GM19099 (cell line): Measurements from ENCODE around the gene PTCH1.

Experiments
- POLR2A ChIP-seq: IDR thresholded peaks from 3 replicates; pipeline ENCODE4 v1.6.1; 2011; ENCODE audit warnings: low read depth; ENCODE audit not compliant: insufficient read length; ENCODE audit errors: extremely low read depth

The PTCH1 gene

DNA sequence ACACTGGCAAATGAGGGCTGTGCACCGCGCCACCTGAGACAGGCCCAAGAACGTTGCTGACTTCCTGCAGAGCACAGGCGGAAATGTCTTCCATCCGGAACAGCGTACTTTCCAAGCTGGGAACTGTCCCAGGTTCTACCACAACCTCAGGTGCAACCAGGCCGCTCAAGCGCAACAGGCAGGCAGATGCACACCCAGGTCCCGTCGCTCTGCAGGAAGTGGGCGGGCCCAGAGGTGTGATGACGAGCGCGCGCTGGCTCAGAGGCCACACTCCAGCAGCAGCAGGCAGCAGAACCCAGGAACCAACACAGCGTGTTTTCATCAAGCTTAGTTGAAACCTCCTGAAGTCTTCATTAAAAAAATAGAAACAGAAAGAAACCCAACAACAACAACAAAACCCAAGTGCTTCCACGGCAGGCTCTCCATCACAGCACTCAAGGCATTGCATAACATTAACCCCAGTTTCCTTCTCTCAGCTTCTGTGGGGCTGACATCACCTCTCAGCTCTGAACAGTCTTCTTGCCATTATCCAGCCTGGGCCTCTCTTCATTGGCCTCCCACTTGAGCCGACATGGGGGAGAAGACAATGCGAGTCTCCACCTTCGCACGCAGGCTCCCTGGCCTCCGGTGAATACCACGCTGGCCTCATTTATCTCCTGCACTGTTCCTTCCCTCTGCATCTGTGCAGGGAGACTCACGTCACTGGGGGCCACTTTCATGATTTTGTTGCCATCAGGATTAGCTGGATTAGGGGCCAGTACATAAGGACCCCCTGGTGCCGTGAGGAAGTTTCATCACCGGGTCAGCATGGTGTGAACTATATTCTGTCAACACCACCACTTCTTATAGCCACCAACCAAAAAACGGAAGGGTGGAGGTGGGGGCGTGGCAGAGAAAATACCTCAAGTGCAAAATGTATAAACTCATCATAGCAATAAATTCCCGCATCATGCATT lies 22.1 kb downstream of the PTCH1 start:
- no peak for TF ChIP-seq POLR2A

DNA sequence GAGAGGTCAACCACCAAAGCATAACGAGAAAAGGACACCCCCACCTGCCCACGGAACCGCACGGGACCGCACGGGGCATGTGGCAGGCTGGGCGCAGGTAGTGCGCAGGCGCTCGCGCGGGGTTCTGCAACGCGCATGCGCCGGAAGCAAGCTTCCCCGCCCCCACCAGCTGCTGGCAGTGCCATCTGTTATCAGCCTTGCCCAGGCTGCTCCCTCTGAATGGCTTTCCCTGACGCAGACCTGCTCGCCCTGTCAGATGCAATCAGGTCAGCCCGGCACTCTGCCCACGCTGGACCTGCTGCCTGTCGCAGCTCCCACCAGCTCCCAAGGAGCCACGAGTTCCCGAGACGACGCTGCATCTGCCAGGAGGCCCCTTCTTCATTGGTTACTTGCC lies 22.8 kb downstream of the PTCH1 start:
- no peak for TF ChIP-seq POLR2A

DNA sequence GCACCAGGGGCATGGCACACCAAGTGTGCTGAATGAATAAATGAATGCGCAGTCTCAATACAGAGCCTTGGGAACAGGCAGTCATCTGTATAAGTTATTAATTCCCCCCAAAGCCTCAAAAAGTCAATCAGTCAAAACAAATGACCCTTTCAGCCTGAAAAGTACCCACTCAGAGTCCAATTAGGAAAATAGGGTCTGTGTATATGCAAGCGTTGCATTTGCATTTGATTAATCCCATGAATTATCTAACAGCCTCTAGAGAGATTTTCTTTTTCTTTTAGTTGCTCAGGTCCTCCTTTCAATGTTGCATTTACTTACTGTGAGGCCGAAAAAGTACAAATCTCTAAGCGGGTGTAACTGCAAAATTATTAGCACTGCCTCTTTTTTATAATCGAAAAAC lies 23.4 kb downstream of the PTCH1 start:
- no peak for TF ChIP-seq POLR2A

DNA sequence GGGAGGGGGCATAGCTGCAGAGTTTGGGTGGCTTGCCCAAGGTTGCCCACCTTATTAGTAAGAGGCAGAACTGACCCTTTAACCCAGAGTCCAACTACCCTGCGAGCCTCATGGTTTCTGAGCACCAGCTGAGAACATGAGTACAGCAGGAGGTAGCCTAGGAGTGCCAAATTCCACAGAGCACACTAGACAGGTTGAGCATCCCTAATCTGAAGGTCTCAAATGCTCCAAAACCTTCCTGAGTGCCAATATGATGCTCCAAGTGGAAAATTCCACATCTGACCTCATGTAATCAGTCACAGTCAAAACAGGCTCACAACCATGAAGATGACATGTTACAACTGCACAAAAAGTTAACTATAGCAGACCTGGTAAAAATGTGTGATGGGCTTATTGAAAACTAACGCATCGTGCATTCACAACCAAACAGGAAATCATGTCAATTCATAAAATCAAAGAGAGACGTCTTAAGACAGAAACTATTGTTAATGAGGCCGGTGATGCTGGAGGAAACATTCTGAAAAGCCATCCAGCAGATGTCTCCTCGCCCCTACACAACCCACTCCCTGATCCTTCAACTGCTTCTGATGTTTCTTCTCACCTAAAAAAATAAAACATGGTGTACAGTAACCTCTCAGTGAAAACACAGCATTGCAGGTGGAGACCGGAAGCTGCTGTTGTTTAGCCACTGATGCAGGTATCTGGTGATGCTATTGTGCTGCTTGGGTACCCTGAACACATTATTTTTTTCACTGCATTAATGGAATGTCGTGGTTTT lies 25.0 kb downstream of the PTCH1 start:
- no peak for TF ChIP-seq POLR2A

DNA sequence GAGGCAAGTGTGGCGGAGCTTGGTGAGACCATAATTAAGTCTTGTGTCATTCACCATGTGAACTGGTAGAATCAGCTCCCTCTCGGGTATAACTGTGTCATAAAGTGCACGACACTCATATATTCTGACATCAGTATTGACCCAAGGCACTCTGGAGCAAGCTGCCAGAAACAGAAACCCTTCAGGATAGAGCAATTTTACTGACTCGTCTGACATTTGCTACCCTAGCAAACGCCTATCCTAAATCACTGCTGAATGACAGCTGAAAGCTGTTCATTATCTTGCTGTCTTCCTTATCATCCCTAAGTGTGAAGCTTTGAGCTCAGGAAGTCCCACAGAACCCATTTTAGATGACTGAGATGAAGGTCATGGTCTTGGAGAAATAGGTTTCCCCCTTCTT lies 27.8 kb downstream of the PTCH1 start:
- TF ChIP-seq POLR2A = no peak

DNA sequence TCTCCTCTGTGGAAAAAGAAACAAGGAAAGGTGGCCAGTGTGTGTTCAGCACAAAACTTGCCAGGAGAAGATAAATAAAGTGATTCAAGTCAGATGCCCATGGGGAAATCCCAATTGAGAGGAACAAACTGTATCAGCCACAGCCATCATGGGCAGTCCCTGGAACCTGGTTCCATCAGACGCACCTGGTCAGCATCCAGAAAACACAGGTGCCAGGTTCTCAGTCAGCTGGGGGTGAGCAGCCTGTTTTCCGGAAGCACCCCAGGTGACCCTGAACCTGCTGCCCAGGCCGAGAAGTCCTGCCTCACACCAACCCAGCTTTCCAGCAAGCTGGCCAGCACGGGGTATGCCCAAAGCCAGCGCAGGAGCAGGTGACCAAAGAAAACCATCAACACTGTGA lies 30.5 kb downstream of the PTCH1 start:
- TF ChIP-seq POLR2A = no peak

DNA sequence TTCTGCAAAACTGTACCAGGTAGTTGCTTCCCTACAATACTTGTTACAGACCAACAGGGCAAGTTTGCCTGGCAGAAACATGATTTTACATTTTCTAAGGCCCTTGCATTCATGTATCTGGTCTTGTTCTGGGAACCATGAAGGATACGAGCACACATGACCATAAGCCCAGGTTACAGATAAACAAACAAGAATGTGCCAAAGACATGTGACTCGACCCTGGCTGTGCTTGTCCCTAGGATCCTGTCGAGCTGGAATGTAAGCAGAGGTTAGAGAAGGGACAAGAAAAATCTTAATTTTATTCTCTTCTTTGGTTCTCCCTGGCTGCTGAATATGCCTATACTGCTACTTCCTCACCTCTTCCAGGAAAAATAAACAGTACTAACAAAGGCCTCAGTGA lies 32.5 kb downstream of the PTCH1 start:
- TF ChIP-seq POLR2A = no peak

DNA sequence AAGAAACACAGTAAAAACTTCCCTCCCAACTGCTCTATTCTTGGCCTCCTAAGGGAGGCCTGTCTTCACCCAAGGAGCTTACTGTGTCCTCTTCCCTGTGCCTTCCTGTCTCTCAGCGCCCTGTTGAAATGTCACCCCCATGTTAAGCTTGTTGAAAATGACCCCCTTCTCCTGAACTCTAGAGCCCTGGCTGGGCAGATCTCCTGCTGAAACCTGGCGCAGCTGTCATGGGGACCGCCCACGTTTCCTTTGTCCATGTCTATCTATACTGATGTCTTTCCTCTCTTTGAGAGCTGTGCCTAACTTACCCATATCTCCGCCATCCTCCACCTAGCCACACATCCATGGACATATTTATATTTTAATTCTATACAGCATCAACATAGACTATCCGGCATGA lies 33.3 kb downstream of the PTCH1 start:
- TF ChIP-seq POLR2A = no peak

DNA sequence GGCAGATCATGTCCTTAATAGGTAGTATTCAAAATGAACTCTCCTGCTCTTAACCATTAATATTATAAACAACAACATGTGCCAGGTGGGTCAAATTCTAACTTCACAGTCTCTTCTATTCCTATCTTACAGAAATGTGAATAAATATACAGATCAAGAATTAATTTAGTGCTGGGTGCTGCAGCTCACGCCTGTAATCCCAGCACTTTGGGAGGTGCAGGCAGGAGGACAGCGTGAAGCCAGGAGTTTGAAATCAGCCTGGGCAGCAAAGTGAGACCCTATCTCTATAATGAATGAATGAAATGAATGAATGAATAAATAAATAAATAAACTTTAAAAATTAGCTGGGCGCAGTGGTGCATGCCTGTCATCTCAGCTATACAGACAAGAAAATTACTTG lies 34.1 kb downstream of the PTCH1 start:
- no peak for TF ChIP-seq POLR2A

DNA sequence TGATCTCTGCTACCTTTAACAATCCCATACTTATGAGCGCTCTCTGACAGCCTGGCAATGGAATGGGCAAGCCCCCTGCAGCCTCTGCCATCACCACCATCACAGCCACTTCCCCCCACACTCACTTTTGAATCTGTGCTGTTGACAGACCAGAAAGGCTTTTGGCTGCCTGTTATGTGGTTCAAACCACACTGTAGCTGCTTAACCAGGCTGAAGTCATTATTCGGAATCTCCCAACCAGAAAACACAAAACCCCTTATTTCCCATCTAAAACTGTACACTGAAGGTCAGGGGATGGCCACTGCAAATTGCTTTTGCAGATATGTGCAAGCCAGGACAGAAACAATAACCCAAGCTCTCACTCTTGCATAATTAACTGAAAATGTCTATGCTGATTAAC lies 35.8 kb downstream of the PTCH1 start:
- no peak for TF ChIP-seq POLR2A

DNA sequence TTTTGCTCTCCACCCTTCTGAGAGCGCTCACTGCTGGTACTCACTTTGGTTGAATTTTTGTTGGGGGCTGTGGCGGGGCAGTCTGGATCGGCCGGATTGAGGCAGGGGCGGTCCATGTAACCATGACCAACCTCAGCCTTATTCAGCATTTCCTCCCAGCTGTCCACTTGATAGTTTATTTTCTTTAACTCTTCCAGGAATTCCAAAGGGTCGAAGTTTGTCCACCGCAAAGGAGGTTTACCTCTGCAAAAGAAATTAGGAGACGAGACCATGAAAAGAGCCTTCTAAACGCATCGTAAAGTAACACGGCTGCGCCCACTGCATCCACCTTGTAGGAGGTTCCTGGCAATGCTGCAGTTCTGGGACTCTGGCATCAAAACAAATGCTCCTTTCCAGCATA lies 36.4 kb downstream of the PTCH1 start:
- TF ChIP-seq POLR2A = no peak

DNA sequence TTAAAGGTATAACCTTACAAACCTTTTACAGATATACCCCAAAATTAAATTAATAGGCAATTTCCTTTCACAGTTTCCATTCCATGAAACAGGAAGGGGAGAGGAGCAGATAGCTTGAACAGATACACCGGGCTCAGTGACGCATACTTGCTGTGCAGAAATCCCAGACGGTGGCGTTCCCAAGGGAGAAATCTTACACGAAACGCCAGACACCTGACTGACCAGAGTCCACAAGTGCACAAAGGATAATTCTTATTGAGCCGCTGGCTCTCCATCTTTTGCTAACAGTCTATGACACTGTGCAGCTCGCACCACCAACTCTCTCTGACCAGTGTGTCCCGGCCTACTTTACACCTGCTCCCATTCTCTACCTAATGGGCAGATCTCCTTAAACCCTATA lies 37.4 kb downstream of the PTCH1 start:
- no peak for TF ChIP-seq POLR2A

DNA sequence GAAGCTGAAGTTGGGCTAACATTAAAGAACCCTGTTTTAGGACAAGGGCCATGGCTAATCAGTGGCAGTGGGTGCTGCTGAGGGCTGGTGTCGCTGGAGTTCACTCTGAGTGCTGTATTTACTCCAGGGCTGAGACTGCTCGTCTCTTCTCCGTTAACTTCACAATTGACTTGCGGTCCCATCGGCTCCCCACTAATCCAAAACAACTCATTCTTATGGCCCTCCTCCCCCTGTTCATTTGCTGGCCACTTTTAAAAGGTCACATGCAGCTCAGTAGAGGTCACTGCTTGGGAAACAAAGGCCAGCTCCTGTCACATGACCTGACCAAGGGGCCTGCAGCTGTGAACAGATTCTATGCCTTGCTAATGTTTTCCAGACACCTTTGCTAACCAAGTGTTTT lies 38.4 kb downstream of the PTCH1 start:
- TF ChIP-seq POLR2A = no peak

DNA sequence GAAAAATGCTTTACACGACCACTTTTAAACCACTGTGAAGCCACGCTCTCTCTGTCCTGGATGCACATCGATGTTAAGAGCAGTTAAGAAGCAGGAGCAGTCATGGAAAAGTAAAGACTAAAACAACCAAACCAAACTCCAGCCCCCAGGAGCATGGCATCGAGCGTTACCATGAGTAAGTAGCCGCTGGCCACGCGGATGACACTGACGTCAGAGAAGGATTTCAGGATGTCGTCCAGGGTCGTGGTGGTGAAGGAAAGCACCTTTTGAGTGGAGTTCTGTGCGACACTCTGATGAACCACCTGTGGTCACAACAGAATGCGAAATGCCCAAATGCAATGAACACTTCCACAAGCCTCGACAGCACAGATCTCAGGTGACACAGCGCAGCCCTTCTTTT lies 38.9 kb downstream of the PTCH1 start:
- no peak for TF ChIP-seq POLR2A

DNA sequence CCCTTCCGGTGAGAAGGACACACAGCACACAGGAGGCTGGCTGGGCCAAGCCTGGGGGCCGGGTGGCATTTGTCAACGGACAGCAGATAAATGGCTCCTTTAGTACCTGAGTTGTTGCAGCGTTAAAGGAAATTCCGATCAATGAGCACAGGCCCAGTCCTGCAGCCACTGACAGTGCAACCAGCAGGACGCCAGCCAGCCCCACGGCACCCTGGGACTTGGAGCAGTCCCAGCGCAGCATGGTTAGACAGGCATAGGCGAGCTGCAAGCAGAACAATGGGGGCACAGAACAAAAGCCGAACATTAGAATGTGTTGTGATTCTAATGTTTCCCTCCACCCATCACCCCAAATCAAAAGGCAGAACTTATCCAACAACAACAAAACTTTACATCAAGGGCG lies 39.3 kb downstream of the PTCH1 start:
- no peak for TF ChIP-seq POLR2A

DNA sequence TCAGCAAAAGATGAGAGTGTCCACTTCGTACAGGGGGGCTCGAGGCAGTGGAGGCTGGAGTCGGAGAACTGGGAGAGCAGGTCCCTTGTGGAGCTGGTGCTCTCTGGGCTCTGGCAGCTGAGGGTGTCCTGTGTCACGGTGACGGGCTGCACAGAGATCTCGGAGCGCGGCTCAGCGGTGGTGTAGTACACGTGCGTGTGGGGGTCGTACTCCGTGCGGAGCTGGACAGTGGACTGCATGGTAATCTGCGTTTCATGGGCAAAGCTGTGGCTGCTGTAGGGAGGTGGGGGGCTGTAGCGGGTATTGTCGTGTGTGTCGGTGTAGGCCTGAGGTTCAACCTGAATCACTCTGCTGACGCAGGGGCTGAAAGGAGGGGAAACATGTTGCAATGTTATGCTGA lies 48.0 kb downstream of the PTCH1 start:
- no peak for TF ChIP-seq POLR2A
